ENCODE measurements around the gene TLCD5.

Gene TLCD5

DNA sequence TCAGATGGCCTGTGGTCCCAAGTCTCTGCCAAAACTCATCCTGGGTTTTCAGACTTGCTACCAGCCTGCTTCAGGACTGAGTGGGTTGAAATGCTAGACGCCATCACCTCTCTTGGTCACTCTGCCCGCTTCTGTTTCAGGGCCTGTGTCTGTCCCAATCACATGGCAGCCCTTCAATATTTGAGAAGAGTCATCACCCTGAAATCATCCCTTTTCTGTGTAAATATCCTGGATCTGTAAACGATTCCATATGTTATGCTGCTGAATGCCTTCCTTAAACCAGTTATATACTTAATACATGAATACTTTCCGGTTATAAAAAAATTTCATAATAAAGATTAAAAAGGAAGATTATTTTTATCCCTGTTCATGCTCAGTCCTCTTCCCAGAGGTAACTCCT lies 39.8 kb upstream of the TLCD5 start:
- no peaks in the 10 kb centered on the region; the same call in 1 of the 2 replicates for H3K36me3 ChIP-seq (ENCODE audit: insufficient read depth, low read length)
- H3K4me2 ChIP-seq (ENCODE audit: low read length) = no peak overlapping the region
- TF ChIP-seq CTCF (IDR thresholded peaks at IDR 0.05; ENCODE audit: low read length) (no peak), EZH2 (IDR thresholded peaks at IDR 0.05; ENCODE audit: borderline replicate concordance, low read length) (no peak)
- H4K20me1 ChIP-seq (ENCODE audit: insufficient read depth, low read length) = no peaks in the 10 kb centered on the region
- no peaks in the 10 kb centered on the region for H3K9me2 ChIP-seq (ENCODE audit: low read depth, low read length)
- no peak overlapping the region for H2AFZ ChIP-seq (ENCODE audit: low read length)
- no peaks in the 10 kb centered on the region for H3K9me3 ChIP-seq (ENCODE audit: low read length)
- H3F3A ChIP-seq (ENCODE audit: insufficient read depth, low read length) = no peaks in the 10 kb centered on the region
- no peak overlapping the region for H3K27ac ChIP-seq (ENCODE audit: low read depth, low read length, poor library complexity, severe bottlenecking)
- no peaks in the 10 kb centered on the region for H3K79me2 ChIP-seq (ENCODE audit: insufficient read depth, low read length)
- no peak overlapping the region for H3K9ac ChIP-seq (ENCODE audit: low read length)
- H3K27me3 ChIP-seq (ENCODE audit: insufficient read depth, low read length) = no peaks in the 10 kb centered on the region
- no peak overlapping the region for H3K4me3 ChIP-seq (ENCODE audit: low read depth, low read length, poor library complexity, severe bottlenecking)
- no peaks in the 10 kb centered on the region for H3K4me1 ChIP-seq (ENCODE audit: insufficient read depth, low read length, severe bottlenecking)

DNA sequence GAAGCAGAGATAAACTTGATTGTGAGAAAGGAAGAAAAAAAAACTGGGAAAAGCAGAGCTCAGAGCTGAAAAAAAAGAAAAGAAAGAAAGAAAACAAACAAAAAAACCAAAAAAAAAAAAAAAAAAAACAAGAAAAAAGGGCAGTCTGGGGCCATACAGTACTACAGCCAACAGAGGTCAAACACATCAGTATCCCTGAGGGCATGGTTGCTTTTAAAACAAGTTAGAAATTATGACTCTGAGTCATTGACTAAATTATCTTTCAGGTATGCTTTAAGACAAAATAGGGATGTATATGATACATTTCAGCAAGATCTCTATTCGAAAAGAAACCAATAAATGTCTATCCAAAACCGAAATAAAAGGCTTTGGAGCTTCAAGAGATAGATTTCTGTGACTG lies 37.1 kb upstream of the TLCD5 start:
- Histone ChIP-seq H3K36me3 (ENCODE audit: insufficient read depth, low read length) (no peaks in the 10 kb centered on the region; the same call in 1 of the 2 replicates), H3K27ac (ENCODE audit: low read depth, low read length, poor library complexity, severe bottlenecking) (no peak overlapping the region), H3K27me3 (ENCODE audit: insufficient read depth, low read length) (no peaks in the 10 kb centered on the region), H3K4me3 (ENCODE audit: low read depth, low read length, poor library complexity, severe bottlenecking) (no peak overlapping the region), H3K9me2 (ENCODE audit: low read depth, low read length) (no peaks in the 10 kb centered on the region), H3K4me2 (ENCODE audit: low read length) (no peak overlapping the region), H3K9ac (ENCODE audit: low read length) (no peak overlapping the region), H2AFZ (ENCODE audit: low read length) (no peak overlapping the region), H4K20me1 (ENCODE audit: insufficient read depth, low read length) (no peaks in the 10 kb centered on the region), H3K9me3 (ENCODE audit: low read length) (no peaks in the 10 kb centered on the region), H3F3A (ENCODE audit: insufficient read depth, low read length) (no peaks in the 10 kb centered on the region), H3K4me1 (ENCODE audit: insufficient read depth, low read length, severe bottlenecking) (no peaks in the 10 kb centered on the region), H3K79me2 (ENCODE audit: insufficient read depth, low read length) (no peaks in the 10 kb centered on the region)
- TF ChIP-seq EZH2 (IDR thresholded peaks at IDR 0.05; ENCODE audit: borderline replicate concordance, low read length) = no peak
- TF ChIP-seq CTCF (IDR thresholded peaks at IDR 0.05; ENCODE audit: low read length) = no peak

DNA sequence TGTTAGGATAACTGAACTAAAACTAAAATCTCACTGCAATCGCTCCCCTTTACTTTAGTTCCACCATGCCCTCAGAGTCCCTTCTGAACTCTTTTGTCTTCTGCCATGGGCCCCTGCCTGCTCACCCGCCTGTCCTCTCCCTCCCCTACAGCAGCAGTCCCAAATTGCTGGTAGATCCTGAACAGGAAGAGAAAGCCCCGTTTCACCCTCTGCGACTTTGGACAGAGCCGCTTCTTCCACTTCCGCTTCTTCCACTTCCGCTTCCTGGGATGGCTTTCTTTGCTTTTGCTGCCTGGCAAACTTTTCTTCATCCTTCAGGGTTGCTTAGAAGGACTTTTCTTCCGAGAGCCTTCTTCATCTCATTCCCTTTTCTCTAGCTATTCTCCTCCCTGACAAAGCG lies 35.7 kb upstream of the TLCD5 start:
- Histone ChIP-seq H2AFZ (ENCODE audit: low read length) (peak overlapping the region; percentile 48; the same call in 1 of the 2 replicates), H3K4me2 (ENCODE audit: low read length) (peak overlapping the region; percentile 29; the same call in 1 of the 2 replicates), H3K27me3 (ENCODE audit: insufficient read depth, low read length) (no peaks in the 10 kb centered on the region)

More for the DNA sequence above, 35.7 kb upstream of the TLCD5 start:
- H3K4me1 ChIP-seq (ENCODE audit: insufficient read depth, low read length, severe bottlenecking) = no peaks in the 10 kb centered on the region
- H3K9me3 ChIP-seq (ENCODE audit: low read length) = no peaks in the 10 kb centered on the region
- no peak overlapping the region for H3K4me3 ChIP-seq (ENCODE audit: low read depth, low read length, poor library complexity, severe bottlenecking)
- H3K36me3 ChIP-seq (ENCODE audit: insufficient read depth, low read length) = no peaks in the 10 kb centered on the region; the same call in 1 of the 2 replicates
- TF ChIP-seq CTCF (IDR thresholded peaks at IDR 0.05; ENCODE audit: low read length) (no peak), EZH2 (IDR thresholded peaks at IDR 0.05; ENCODE audit: borderline replicate concordance, low read length) (no peak)
- no peaks in the 10 kb centered on the region for H3K79me2 ChIP-seq (ENCODE audit: insufficient read depth, low read length)
- H3K9me2 ChIP-seq (ENCODE audit: low read depth, low read length) = no peaks in the 10 kb centered on the region
- no peak overlapping the region for H3K27ac ChIP-seq (ENCODE audit: low read depth, low read length, poor library complexity, severe bottlenecking)
- H3K9ac ChIP-seq (ENCODE audit: low read length) = no peak overlapping the region
- H3F3A ChIP-seq (ENCODE audit: insufficient read depth, low read length) = no peaks in the 10 kb centered on the region
- no peaks in the 10 kb centered on the region for H4K20me1 ChIP-seq (ENCODE audit: insufficient read depth, low read length)

Data from OCI-LY1 (cell line).